ENCODE data around the gene RTP1. TPM values are rescaled to one million over a fixed set of nuclear protein-coding genes. Genes with fewer than 3 reads are reported as not detected.

The RTP1 gene
- total RNA-seq, 1 experiment from 2014 or later: not detected

- ChIA-PET RAD21 (ENCODE audit: low non-redundant PET in 1 of 2, low total read pairs in 2 of 2, uncharacterized antibody in 2 of 2, unreplicated experiment in 2 of 2) (no interaction called here), POLR2A (no interaction called here), CTCF (no interaction called here)
- Histone ChIP-seq H3K4me3 (replicated peaks in 1 of 2; ENCODE audit: low read depth in 1 of 2, low read length in 2 of 2) (no peak overlapping the region), H3K27ac (ENCODE audit: low read depth, low read length) (no peak overlapping the region), H4K20me1 (ENCODE audit: insufficient read depth) (no peaks in the 10 kb centered on the region), H3K27me3 (ENCODE audit: insufficient read depth, low read length) (no peaks in the 10 kb centered on the region), H3K4me1 (ENCODE audit: control insufficient read depth in 1 of 2, insufficient read depth in 2 of 2, low read length in 2 of 2) (no peaks in the 10 kb centered on the region), H3K9ac (ENCODE audit: low read length) (no peak overlapping the region), H3K9me3 (ENCODE audit: control insufficient read depth in 1 of 2, insufficient read depth in 1 of 2, low read depth in 1 of 2, low read length in 2 of 2) (no peaks in the 10 kb centered on the region), H3K4me2 (ENCODE audit: low read length) (no peak overlapping the region), H3K9me2 (ENCODE audit: insufficient read depth) (no peaks in the 10 kb centered on the region), H2AFZ (ENCODE audit: low read depth, low read length, poor library complexity, severe bottlenecking) (no peak overlapping the region), H3K79me2 (ENCODE audit: insufficient read depth, low read length) (no peaks in the 10 kb centered on the region), H3K36me3 (ENCODE audit: control insufficient read depth in 1 of 2, insufficient read depth in 2 of 2, low read length in 2 of 2) (no peaks in the 10 kb centered on the region)
- TF ChIP-seq POLR2A (IDR thresholded peaks at IDR 0.05; ENCODE audit: borderline replicate concordance, extremely low read depth, insufficient read depth, insufficient read length): no peak
- no peak for TF ChIP-seq MAX (IDR thresholded peaks at IDR 0.05)
- no peak for TF ChIP-seq EZH2phosphoT487 (IDR thresholded peaks at IDR 0.05; ENCODE audit: borderline replicate concordance)
- no peak for TF ChIP-seq SIN3A (IDR thresholded peaks at IDR 0.05; ENCODE audit: low read depth)
- no peak for TF ChIP-seq FOSL1 (IDR thresholded peaks at IDR 0.05; ENCODE audit: low read depth)
- no peak for TF ChIP-seq JUND (IDR thresholded peaks at IDR 0.05)
- TF ChIP-seq REST (IDR thresholded peaks at IDR 0.05; ENCODE audit: low read depth): no peak
- no peak for TF ChIP-seq SRF (IDR thresholded peaks at IDR 0.05; ENCODE audit: low read depth)
- no peak for TF ChIP-seq SP1 (IDR thresholded peaks at IDR 0.05; ENCODE audit: low read depth)
- no peak for TF ChIP-seq CEBPB (IDR thresholded peaks at IDR 0.05; ENCODE audit: low read depth)
- no peak for TF ChIP-seq CBX3 (IDR thresholded peaks at IDR 0.05; ENCODE audit: low read depth)
- TF ChIP-seq, protein P1, sequence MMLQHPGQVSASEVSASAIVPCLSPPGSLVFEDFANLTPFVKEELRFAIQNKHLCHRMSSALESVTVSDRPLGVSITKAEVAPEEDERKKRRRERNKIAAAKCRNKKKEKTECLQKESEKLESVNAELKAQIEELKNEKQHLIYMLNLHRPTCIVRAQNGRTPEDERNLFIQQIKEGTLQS (IDR thresholded peaks at IDR 0.05): no peak
- no peak for TF ChIP-seq TCF7L2 (IDR thresholded peaks at IDR 0.05; ENCODE audit: borderline replicate concordance, extremely low read depth, insufficient read depth, insufficient read length)
- TF ChIP-seq EZH2 (IDR thresholded peaks at IDR 0.05): no peak
- no peak for TF ChIP-seq YY1 (IDR thresholded peaks at IDR 0.05; ENCODE audit: extremely low read depth, insufficient replicate concordance, low read depth, low read length)
- TF ChIP-seq ZFX (IDR thresholded peaks at IDR 0.05): no peak
- TF ChIP-seq ZBTB33 (IDR thresholded peaks at IDR 0.05; ENCODE audit: extremely low read depth, insufficient replicate concordance, low read length): no peak
- ATAC-seq (no peak), DNase-seq (ENCODE audit: low read depth, low spot score) (no peak)
- intact Hi-C loops (cut with micrococcal nuclease): no loop called here
- no TSS peak for BruUV-seq (replicated peaks)
These were observed 45.1 kb downstream of the RTP1 start for GRCh38 chr3:187242435-187242834.
